PC-9 (cell line): ENCODE results near the gene COASY.

ENCODE experiments used
- EZH2 ChIP-seq: fragments of 200-600 bp; sonication (generic); IDR thresholded peaks from 2 replicates; pipeline ENCODE4 v1.8.0; 2017; ENCODE audit warnings: antibody characterized with exemption, low read depth
- TF ChIP-seq, protein P1 (sequence below): fragments of 200-600 bp; sonication (generic); conservative IDR thresholded peaks from 2 replicates; pipeline ENCODE4 v1.6.1; 2017; ENCODE audit warnings: mixed run types, antibody characterized with exemption, mild to moderate bottlenecking, moderate library complexity

DNA sequence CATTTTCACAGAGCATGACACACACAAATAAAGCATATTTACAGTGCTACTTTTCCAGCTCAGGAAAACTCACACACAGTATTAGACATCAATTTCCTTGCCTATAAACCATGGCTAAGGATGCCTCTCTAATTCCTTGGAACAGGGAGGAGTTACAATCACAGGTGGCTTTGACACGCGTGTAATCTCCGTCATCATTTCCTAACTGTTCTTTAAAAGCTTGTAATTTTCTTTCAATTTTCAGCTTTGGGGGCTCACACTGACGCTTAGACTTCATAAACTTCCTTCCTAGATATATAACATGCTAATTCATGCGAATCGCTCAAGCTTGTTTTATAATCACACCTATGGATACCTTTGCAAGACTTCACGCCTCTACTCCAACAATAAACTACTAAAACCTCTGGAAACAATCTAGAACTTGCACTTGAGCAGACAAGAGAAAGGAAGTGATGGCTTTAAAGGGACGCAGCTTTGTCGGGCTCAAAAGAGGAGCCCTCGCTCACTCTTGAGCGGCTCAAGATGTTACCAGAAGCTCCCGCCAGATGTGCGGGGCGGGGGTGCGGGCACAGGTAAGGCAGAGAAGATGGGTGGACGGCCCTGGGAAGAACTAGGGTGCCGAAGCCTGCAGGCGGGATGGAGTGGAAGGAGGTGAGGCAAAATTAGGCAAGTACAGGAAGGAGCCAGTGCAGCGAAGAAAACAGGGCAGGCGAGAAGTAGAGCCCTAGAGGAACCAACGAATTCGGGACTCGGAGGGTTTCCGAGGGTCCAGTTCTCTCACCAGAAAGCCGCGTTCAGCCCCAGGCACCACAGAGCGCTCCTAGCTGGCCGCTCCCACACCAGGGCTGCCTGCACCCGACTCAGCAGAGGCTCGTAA, 46.6 kb downstream of the COASY start:
- TF ChIP-seq, protein P1, sequence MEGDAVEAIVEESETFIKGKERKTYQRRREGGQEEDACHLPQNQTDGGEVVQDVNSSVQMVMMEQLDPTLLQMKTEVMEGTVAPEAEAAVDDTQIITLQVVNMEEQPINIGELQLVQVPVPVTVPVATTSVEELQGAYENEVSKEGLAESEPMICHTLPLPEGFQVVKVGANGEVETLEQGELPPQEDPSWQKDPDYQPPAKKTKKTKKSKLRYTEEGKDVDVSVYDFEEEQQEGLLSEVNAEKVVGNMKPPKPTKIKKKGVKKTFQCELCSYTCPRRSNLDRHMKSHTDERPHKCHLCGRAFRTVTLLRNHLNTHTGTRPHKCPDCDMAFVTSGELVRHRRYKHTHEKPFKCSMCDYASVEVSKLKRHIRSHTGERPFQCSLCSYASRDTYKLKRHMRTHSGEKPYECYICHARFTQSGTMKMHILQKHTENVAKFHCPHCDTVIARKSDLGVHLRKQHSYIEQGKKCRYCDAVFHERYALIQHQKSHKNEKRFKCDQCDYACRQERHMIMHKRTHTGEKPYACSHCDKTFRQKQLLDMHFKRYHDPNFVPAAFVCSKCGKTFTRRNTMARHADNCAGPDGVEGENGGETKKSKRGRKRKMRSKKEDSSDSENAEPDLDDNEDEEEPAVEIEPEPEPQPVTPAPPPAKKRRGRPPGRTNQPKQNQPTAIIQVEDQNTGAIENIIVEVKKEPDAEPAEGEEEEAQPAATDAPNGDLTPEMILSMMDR = no peak
- no peak for TF ChIP-seq EZH2
